ENCODE results near the gene FOXF2. TPM values are rescaled to one million over a fixed set of nuclear protein-coding genes. Genes with fewer than 3 reads are reported as not detected.

The FOXF2 gene
- total RNA-seq, 2 donors from 2014 or later: 4.9 to 14.1 TPM

GRCh38 chr6:1406306-1407072 is 17.1 kb downstream of the FOXF2 start:
- intact Hi-C loops (cut with DNase I): no loop called here
- TF ChIP-seq POLR2A (IDR thresholded peaks at IDR 0.05) (no peak), CTCF (IDR thresholded peaks at IDR 0.05) (no peak)
- Histone ChIP-seq H3K9me3 (no peaks in the 10 kb centered on the region), H3K4me1 (replicated peaks) (no peaks in the 10 kb centered on the region), H3K4me3 (no peak overlapping the region), H3K27me3 (replicated peaks; ENCODE audit: insufficient read depth) (peaks cover 8% of the 10 kb centered on the region), H3K36me3 (no peaks in the 10 kb centered on the region), H3K27ac (no peak overlapping the region)
- WGBS: 84% methylated on average over 13 of the region's 13 CpGs
- no peak for DNase-seq (ENCODE audit: low spot score)

- Histone ChIP-seq H3K36me3 (no peaks in the 10 kb centered on the region), H3K4me1 (replicated peaks) (no peaks in the 10 kb centered on the region), H3K9me3 (no peaks in the 10 kb centered on the region), H3K27ac (no peak overlapping the region), H3K27me3 (replicated peaks; ENCODE audit: insufficient read depth) (peaks cover 8% of the 10 kb centered on the region), H3K4me3 (no peak overlapping the region)
- no peak for DNase-seq (ENCODE audit: low spot score)
- intact Hi-C loops (cut with DNase I): no loop called here
- TF ChIP-seq CTCF (IDR thresholded peaks at IDR 0.05) (no peak), POLR2A (IDR thresholded peaks at IDR 0.05) (no peak), POLR2AphosphoS5 (IDR thresholded peaks at IDR 0.05) (no peak)
- 55% methylated on average over 11 of the region's 11 CpGs for WGBS
Measured at GRCh38 chr6:1407499-1407990, 18.2 kb downstream of the FOXF2 start.

GRCh38 chr6:1409774-1410465 is 20.5 kb downstream of the FOXF2 start:
- 63% methylated on average over 22 of the region's 22 CpGs for WGBS
- Histone ChIP-seq H3K4me1 (replicated peaks) (no peaks in the 10 kb centered on the region), H3K9me3 (no peaks in the 10 kb centered on the region), H3K27ac (no peak overlapping the region), H3K36me3 (no peaks in the 10 kb centered on the region), H3K27me3 (replicated peaks; ENCODE audit: insufficient read depth) (peaks cover 8% of the 10 kb centered on the region), H3K4me3 (no peak overlapping the region)
- DNase-seq (ENCODE audit: low spot score): no peak
- intact Hi-C loops (cut with DNase I): no loop called here
- no peak for TF ChIP-seq CTCF (IDR thresholded peaks at IDR 0.05)
- no peak for TF ChIP-seq POLR2AphosphoS5 (IDR thresholded peaks at IDR 0.05)
- no peak for TF ChIP-seq POLR2A (IDR thresholded peaks at IDR 0.05)

DNA sequence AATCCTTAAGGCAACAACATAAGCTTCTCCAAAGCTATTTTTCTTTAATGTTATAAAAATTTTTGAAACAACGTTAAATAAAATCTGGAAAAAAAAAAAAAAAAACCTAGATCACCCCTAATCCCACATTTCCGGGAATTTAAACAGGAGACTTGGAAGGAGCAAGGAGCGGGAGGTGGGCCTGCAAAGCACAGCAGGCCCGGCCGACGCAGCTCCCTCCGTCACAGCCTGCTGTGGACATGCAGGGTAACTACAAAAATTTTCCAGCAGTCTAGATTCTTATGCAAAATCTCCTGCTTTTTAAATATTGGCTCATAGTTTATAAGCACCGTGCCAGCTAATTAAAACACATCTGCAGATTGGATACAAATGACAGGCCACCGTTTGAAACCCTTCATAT is 23.5 kb downstream of the FOXF2 start:
- intact Hi-C loops (cut with DNase I): no loop called here
- no peaks in the 10 kb centered on the region for H3K4me1 ChIP-seq (replicated peaks)
- TF ChIP-seq POLR2A (IDR thresholded peaks at IDR 0.05) (no peak), POLR2AphosphoS5 (IDR thresholded peaks at IDR 0.05) (no peak), CTCF (IDR thresholded peaks at IDR 0.05) (no peak)
- DNase-seq (ENCODE audit: low spot score): no peak
- H3K36me3 ChIP-seq: no peaks in the 10 kb centered on the region
- 77% methylated on average over 9 of the region's 9 CpGs for WGBS
- H3K27ac ChIP-seq: no peak overlapping the region
- H3K9me3 ChIP-seq: no peaks in the 10 kb centered on the region
- H3K27me3 ChIP-seq (replicated peaks; ENCODE audit: insufficient read depth): peaks cover 8% of the 10 kb centered on the region
- no peak overlapping the region for H3K4me3 ChIP-seq

Data from prostate gland (tissue), 2 donors.